DND-41 (cell line): ENCODE data around the gene KIF5A.

Source experiments
- CTCF ChIP-seq: IDR thresholded peaks from 2 replicates; pipeline ENCODE4 v1.5.1; 2012; ENCODE audit warnings: borderline replicate concordance, low read length, moderate library complexity, mild to moderate bottlenecking; ENCODE audit not compliant: poor library complexity, severe bottlenecking; ENCODE audit errors: extremely low read depth
- EZH2 ChIP-seq: IDR thresholded peaks from 3 replicates; pipeline ENCODE4 v1.6.1; 2012; ENCODE audit warnings: borderline replicate concordance, low read depth, mild to moderate bottlenecking, moderate library complexity, low read length, inconsistent platforms; ENCODE audit not compliant: severe bottlenecking

- TF ChIP-seq CTCF (no peak), EZH2 (no peak)
These were observed 80.1 kb downstream of the KIF5A start for GRCh38 chr12:57629897-57630471.
